HUDEP-2 (cell line): ENCODE measurements around the gene SLC17A2.

ENCODE experiments used
- DNase-seq, 76 experiments: peaks; one replicate each; lab custom pipeline; 2025; ENCODE audit not compliant: unreplicated experiment in 76 of 76; lab: John Stamatoyannopoulos, UW

Gene SLC17A2

GRCh38 chr6:25922301-25922700 is 8.2 kb downstream of the SLC17A2 start:
- no peak for DNase-seq

- DNase-seq, result no peak
These were observed 8.8 kb downstream of the SLC17A2 start for GRCh38 chr6:25921525-25922203.

GRCh38 chr6:25919657-25920056 is 10.8 kb downstream of the SLC17A2 start:
- DNase-seq, result no peak

- no peak for DNase-seq
These were observed 12.3 kb downstream of the SLC17A2 start for GRCh38 chr6:25918083-25918683.

GRCh38 chr6:25916789-25917490 is 13.6 kb downstream of the SLC17A2 start:
- no peak for DNase-seq

- no peak for DNase-seq
These were observed 14.2 kb downstream of the SLC17A2 start for GRCh38 chr6:25916330-25916729.

- DNase-seq, result no peak
These were observed 16.8 kb downstream of the SLC17A2 start for GRCh38 chr6:25913741-25914140.

GRCh38 chr6:25911351-25911750 is 19.1 kb downstream of the SLC17A2 start:
- DNase-seq, result no peak

- DNase-seq, result no peak
These were observed 22.9 kb downstream of the SLC17A2 start for GRCh38 chr6:25907475-25908014.

GRCh38 chr6:25903467-25904099 is 26.9 kb downstream of the SLC17A2 start:
- DNase-seq, result no peak

- DNase-seq, result no peak
These were observed 28.4 kb downstream of the SLC17A2 start for GRCh38 chr6:25902071-25902470.

GRCh38 chr6:25900843-25901242 is 29.6 kb downstream of the SLC17A2 start:
- no peak for DNase-seq

GRCh38 chr6:25899580-25900408 is 30.7 kb downstream of the SLC17A2 start:
- DNase-seq, result no peak

- no peak for DNase-seq
These were observed 31.4 kb downstream of the SLC17A2 start for GRCh38 chr6:25899123-25899522.

GRCh38 chr6:25898289-25898977 is 32.1 kb downstream of the SLC17A2 start:
- no peak for DNase-seq

- DNase-seq, result no peak
These were observed 34.2 kb downstream of the SLC17A2 start for GRCh38 chr6:25896252-25896651.

GRCh38 chr6:25895771-25896170 is 34.7 kb downstream of the SLC17A2 start:
- no peak for DNase-seq

- no peak for DNase-seq
These were observed 36.7 kb downstream of the SLC17A2 start for GRCh38 chr6:25893778-25894177.

- DNase-seq, result no peak
These were observed 37.6 kb downstream of the SLC17A2 start for GRCh38 chr6:25892877-25893276.
